Keratinocyte (primary cell): ENCODE measurements around the gene SPOCK1.

ENCODE experiments used
- CTCF ChIP-seq, 3 experiments: IDR thresholded peaks in 1 of 3; conservative IDR thresholded peaks in 1 of 3; optimal IDR thresholded peaks in 1 of 3; 2 replicates in 2 of 3; 3 replicates in 1 of 3; pipeline versions ENCODE3 to v1.5.1; 2011; ENCODE audit warnings: low read length in 3 of 3, mild to moderate bottlenecking in 3 of 3, moderate library complexity in 2 of 3, control low read depth in 1 of 3, inconsistent platforms in 1 of 3; ENCODE audit not compliant: insufficient read depth in 2 of 3; ENCODE audit errors: extremely low read depth in 1 of 3
- EZH2 ChIP-seq: IDR thresholded peaks from one replicate; pipeline ENCODE4 v1.6.1; 2012; ENCODE audit warnings: inconsistent platforms, mild to moderate bottlenecking, low read length, moderate library complexity

- TF ChIP-seq CTCF (optimal IDR thresholded peaks at IDR 0.05 in 1 of 3, IDR thresholded peaks at IDR 0.05 in 1 of 3, conservative IDR thresholded peaks at IDR 0.05 in 1 of 3; ENCODE audit: extremely low read depth in 1 of 3, insufficient read depth in 2 of 3, low read length in 3 of 3) (no peak), EZH2 (no peak)
Observed at GRCh38 chr5:137448868-137449267, 50.3 kb downstream of the SPOCK1 start.
